ENCODE measurements around the gene MAPK10.

DNA sequence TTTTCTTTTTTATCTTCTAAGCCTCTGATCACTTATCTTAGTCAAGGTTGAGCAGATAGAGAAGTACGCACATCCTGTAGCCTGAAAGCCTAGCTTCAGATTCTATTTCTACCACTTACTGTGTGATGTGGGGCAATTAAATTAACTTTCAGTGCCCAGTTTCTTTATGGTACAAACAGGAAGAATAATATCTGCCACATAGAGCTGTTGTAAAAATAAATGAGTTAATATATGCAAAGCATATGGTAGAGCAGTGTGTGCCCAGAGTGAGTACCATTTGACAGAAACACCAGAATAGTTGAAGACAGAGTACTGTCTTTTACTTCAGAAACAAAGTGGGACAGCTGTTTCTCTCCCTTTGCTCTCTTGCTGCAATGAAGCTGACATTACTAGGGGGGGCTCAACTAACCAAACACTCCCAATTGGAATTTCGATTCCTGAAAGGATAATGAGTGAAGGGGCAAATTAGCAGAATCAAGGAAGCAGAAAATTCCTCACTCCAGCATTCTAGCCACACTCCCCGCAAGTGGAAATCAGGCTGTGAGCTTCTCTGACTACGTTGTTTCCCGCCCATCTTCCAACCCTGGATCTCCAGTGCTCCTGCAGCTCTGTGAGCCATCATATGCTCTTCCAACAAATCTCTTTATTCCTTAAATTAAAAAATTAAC is 80.4 kb downstream of the MAPK10 start:
- TF ChIP-seq, protein P1, sequence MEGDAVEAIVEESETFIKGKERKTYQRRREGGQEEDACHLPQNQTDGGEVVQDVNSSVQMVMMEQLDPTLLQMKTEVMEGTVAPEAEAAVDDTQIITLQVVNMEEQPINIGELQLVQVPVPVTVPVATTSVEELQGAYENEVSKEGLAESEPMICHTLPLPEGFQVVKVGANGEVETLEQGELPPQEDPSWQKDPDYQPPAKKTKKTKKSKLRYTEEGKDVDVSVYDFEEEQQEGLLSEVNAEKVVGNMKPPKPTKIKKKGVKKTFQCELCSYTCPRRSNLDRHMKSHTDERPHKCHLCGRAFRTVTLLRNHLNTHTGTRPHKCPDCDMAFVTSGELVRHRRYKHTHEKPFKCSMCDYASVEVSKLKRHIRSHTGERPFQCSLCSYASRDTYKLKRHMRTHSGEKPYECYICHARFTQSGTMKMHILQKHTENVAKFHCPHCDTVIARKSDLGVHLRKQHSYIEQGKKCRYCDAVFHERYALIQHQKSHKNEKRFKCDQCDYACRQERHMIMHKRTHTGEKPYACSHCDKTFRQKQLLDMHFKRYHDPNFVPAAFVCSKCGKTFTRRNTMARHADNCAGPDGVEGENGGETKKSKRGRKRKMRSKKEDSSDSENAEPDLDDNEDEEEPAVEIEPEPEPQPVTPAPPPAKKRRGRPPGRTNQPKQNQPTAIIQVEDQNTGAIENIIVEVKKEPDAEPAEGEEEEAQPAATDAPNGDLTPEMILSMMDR (IDR thresholded peaks at IDR 0.05; ENCODE audit: low read depth, low read length, poor library complexity, severe bottlenecking), result no peak
- TF ChIP-seq EZH2phosphoT487 (IDR thresholded peaks at IDR 0.05; ENCODE audit: borderline replicate concordance, low read length), result no peak
